ENCODE results near the gene CRADD. TPM values are rescaled to one million over a fixed set of nuclear protein-coding genes. Genes with fewer than 3 reads are reported as not detected.

The CRADD gene
- total RNA-seq, 1 donor, result 12.9 TPM

- no peak overlapping the region for H3K4me3 ChIP-seq (ENCODE audit: low read depth, low read length)
- TF ChIP-seq CTCF (IDR thresholded peaks at IDR 0.05; ENCODE audit: insufficient read depth, low read length), result no peak
- no peak for DNase-seq (ENCODE audit: low read depth)
Measured at GRCh38 chr12:93896952-93897351, 219.8 kb downstream of the CRADD start.

GRCh38 chr12:93901739-93902138, 224.6 kb downstream of the CRADD start:
- H3K4me3 ChIP-seq (ENCODE audit: low read depth, low read length), result no peak overlapping the region
- TF ChIP-seq CTCF (IDR thresholded peaks at IDR 0.05; ENCODE audit: insufficient read depth, low read length), result no peak
- DNase-seq (ENCODE audit: low read depth), result no peak

GRCh38 chr12:93902192-93902591, 225.0 kb downstream of the CRADD start:
- DNase-seq (ENCODE audit: low read depth), result no peak
- no peak for TF ChIP-seq CTCF (IDR thresholded peaks at IDR 0.05; ENCODE audit: insufficient read depth, low read length)
- no peak overlapping the region for H3K4me3 ChIP-seq (ENCODE audit: low read depth, low read length)

- no peak for TF ChIP-seq CTCF (IDR thresholded peaks at IDR 0.05; ENCODE audit: insufficient read depth, low read length)
- no peak overlapping the region for H3K4me3 ChIP-seq (ENCODE audit: low read depth, low read length)
- no peak for DNase-seq (ENCODE audit: low read depth)
Measured at GRCh38 chr12:93902736-93903562, 225.8 kb downstream of the CRADD start.

GRCh38 chr12:93904124-93904523, 226.9 kb downstream of the CRADD start:
- no peak for DNase-seq (ENCODE audit: low read depth)
- H3K4me3 ChIP-seq (ENCODE audit: low read depth, low read length), result no peak overlapping the region
- TF ChIP-seq CTCF (IDR thresholded peaks at IDR 0.05; ENCODE audit: insufficient read depth, low read length), result no peak

- no peak overlapping the region for H3K4me3 ChIP-seq (ENCODE audit: low read depth, low read length)
- no peak for TF ChIP-seq CTCF (IDR thresholded peaks at IDR 0.05; ENCODE audit: insufficient read depth, low read length)
- no peak for DNase-seq (ENCODE audit: low read depth)
Measured at GRCh38 chr12:93908264-93908663, 231.1 kb downstream of the CRADD start.

All from fibroblast of the aortic adventitia (primary cell).